AG09309 (cell line): ENCODE results near the gene ZCCHC7.
"Not testable (repeated sequence)": the region's sequence is repeated elsewhere in the genome, so short reads cannot be mapped to it uniquely, and the experiment has no call there.

Source experiments
- DNase-seq: peaks from one replicate; pipeline ENCODE4 v3.0.0-alpha.2; 2010; ENCODE audit warnings: low read depth
- H3K4me3 ChIP-seq: 2 replicates; pipeline ENCODE4 v1.5.1; 2011; ENCODE audit warnings: mild to moderate bottlenecking, low read depth, low read length, moderate library complexity; ENCODE audit not compliant: control insufficient read depth
- CTCF ChIP-seq: IDR thresholded peaks from 2 replicates; pipeline ENCODE4 v1.5.1; 2011; ENCODE audit warnings: mild to moderate bottlenecking, low read depth, low read length, inconsistent platforms; ENCODE audit not compliant: insufficient read depth, control insufficient read depth; ENCODE audit errors: missing control alignments

The ZCCHC7 gene

GRCh38 chr9:37104183-37104889, 16.0 kb upstream of the ZCCHC7 start:
- DNase-seq: peak; percentile 54
- H3K4me3 ChIP-seq: no peak overlapping the region
- no peak for TF ChIP-seq CTCF

GRCh38 chr9:37105234-37105633, 15.1 kb upstream of the ZCCHC7 start:
- DNase-seq: peak; percentile 5
- TF ChIP-seq CTCF: no peak
- no peak overlapping the region for H3K4me3 ChIP-seq

- no peak for DNase-seq
- no peak for TF ChIP-seq CTCF
- H3K4me3 ChIP-seq: no peak overlapping the region
Observed at GRCh38 chr9:37107701-37108100, 12.7 kb upstream of the ZCCHC7 start.

GRCh38 chr9:37114442-37114841, 5.9 kb upstream of the ZCCHC7 start:
- H3K4me3 ChIP-seq, DNase-seq: not testable (repeated sequence)

- no peak for TF ChIP-seq CTCF
- DNase-seq: no peak
Observed at GRCh38 chr9:37117956-37118355, 2.4 kb upstream of the ZCCHC7 start.

GRCh38 chr9:37119360-37119759, 1.0 kb upstream of the ZCCHC7 start:
- TF ChIP-seq CTCF: no peak
- DNase-seq: no peak
- H3K4me3 ChIP-seq: no peak overlapping the region

More at GRCh38 chr9:37117956-37118355, 2.4 kb upstream of the ZCCHC7 start:
- no peak overlapping the region for H3K4me3 ChIP-seq

- peak overlapping the region; percentile 82 for H3K4me3 ChIP-seq
- DNase-seq: peak; percentile 1
Observed at GRCh38 chr9:37120843-37121335, 515 bp downstream of the ZCCHC7 start.

GRCh38 chr9:37121881-37122280, 1.5 kb downstream of the ZCCHC7 start:
- TF ChIP-seq CTCF: no peak
- H3K4me3 ChIP-seq: peak overlapping the region; percentile 82

More at GRCh38 chr9:37121881-37122280, 1.5 kb downstream of the ZCCHC7 start:
- DNase-seq: no peak
